Stimulated activated CD8-positive, alpha-beta memory T cell treated with anti-CD3 and anti-CD28 coated beads, Interleukin-12 subunit alpha, Interleukin-12 subunit beta, amount 100 ng/mL, for 4 hours (primary cell): Measurements from ENCODE around the gene TMEM53.
A peak's percentile ranks its signal among the peaks of the same experiment; 100 is the strongest.

Source experiments
- DNase-seq: peaks from one replicate; pipeline ENCODE4 v3.0.0-alpha.2; 2020; ENCODE audit warnings: low read depth

Gene TMEM53

GRCh38 chr1:44698138-44698537, 23.9 kb upstream of the TMEM53 start:
- no peak for DNase-seq

- peak; percentile 4 for DNase-seq
Measured at GRCh38 chr1:44696789-44697345, 22.6 kb upstream of the TMEM53 start.

- DNase-seq, result no peak
Measured at GRCh38 chr1:44696101-44696500, 21.8 kb upstream of the TMEM53 start.

GRCh38 chr1:44695671-44696070, 21.4 kb upstream of the TMEM53 start:
- no peak for DNase-seq

- no peak for DNase-seq
Measured at GRCh38 chr1:44694863-44695478, 20.7 kb upstream of the TMEM53 start.

GRCh38 chr1:44693900-44694299, 19.6 kb upstream of the TMEM53 start:
- no peak for DNase-seq

GRCh38 chr1:44693159-44693558, 18.9 kb upstream of the TMEM53 start:
- DNase-seq, result no peak

GRCh38 chr1:44689447-44689765, 15.1 kb upstream of the TMEM53 start:
- no peak for DNase-seq

- DNase-seq, result no peak
Measured at GRCh38 chr1:44688760-44689446, 14.6 kb upstream of the TMEM53 start.

GRCh38 chr1:44685881-44686280, 11.6 kb upstream of the TMEM53 start:
- no peak for DNase-seq

- DNase-seq, result no peak
Measured at GRCh38 chr1:44685218-44685617, 10.9 kb upstream of the TMEM53 start.

GRCh38 chr1:44684525-44684924, 10.2 kb upstream of the TMEM53 start:
- no peak for DNase-seq

GRCh38 chr1:44682883-44683265, 8.6 kb upstream of the TMEM53 start:
- no peak for DNase-seq

GRCh38 chr1:44681905-44682882, 7.9 kb upstream of the TMEM53 start:
- DNase-seq, result no peak

GRCh38 chr1:44679468-44679867, 5.2 kb upstream of the TMEM53 start:
- DNase-seq, result no peak

- no peak for DNase-seq
Measured at GRCh38 chr1:44678626-44679025, 4.3 kb upstream of the TMEM53 start.

- DNase-seq, result no peak
Measured at GRCh38 chr1:44678120-44678519, 3.8 kb upstream of the TMEM53 start.

GRCh38 chr1:44677201-44677766, 3.0 kb upstream of the TMEM53 start:
- DNase-seq, result no peak

- DNase-seq, result no peak
Measured at GRCh38 chr1:44676484-44677200, 2.4 kb upstream of the TMEM53 start.

GRCh38 chr1:44675186-44675585, 905 bp upstream of the TMEM53 start:
- no peak for DNase-seq

- DNase-seq, result no peak
Measured at GRCh38 chr1:44673675-44674112, 587 bp downstream of the TMEM53 start.
